GM19452 (cell line): Measurements from ENCODE around the gene L3MBTL4.

Source experiments
- ATAC-seq: cut with Tn5 transposase; IDR thresholded peaks from one replicate; pipeline ENCODE4 v1.9.1; 2021; ENCODE audit not compliant: unreplicated experiment

Gene L3MBTL4

GRCh38 chr18:6257950-6258349 lies 156.8 kb downstream of the L3MBTL4 start:
- no peak for ATAC-seq

GRCh38 chr18:6256521-6256920 lies 158.2 kb downstream of the L3MBTL4 start:
- ATAC-seq: no peak

- no peak for ATAC-seq
These were observed 158.8 kb downstream of the L3MBTL4 start for GRCh38 chr18:6255886-6256285.

GRCh38 chr18:6255116-6255705 lies 159.5 kb downstream of the L3MBTL4 start:
- ATAC-seq: no peak

- no peak for ATAC-seq
These were observed 160.3 kb downstream of the L3MBTL4 start for GRCh38 chr18:6254456-6254855.

GRCh38 chr18:6251084-6251483 lies 163.6 kb downstream of the L3MBTL4 start:
- ATAC-seq: no peak

GRCh38 chr18:6249788-6250187 lies 164.9 kb downstream of the L3MBTL4 start:
- ATAC-seq: no peak

- ATAC-seq: peak; percentile 83
These were observed 165.5 kb downstream of the L3MBTL4 start for GRCh38 chr18:6249170-6249569.

GRCh38 chr18:6248017-6248416 lies 166.7 kb downstream of the L3MBTL4 start:
- no peak for ATAC-seq

GRCh38 chr18:6242004-6242403 lies 172.7 kb downstream of the L3MBTL4 start:
- ATAC-seq: no peak

GRCh38 chr18:6239716-6240115 lies 175.0 kb downstream of the L3MBTL4 start:
- ATAC-seq: no peak

GRCh38 chr18:6236258-6236657 lies 178.5 kb downstream of the L3MBTL4 start:
- ATAC-seq: no peak

GRCh38 chr18:6222271-6222670 lies 192.4 kb downstream of the L3MBTL4 start:
- no peak for ATAC-seq

- no peak for ATAC-seq
These were observed 193.1 kb downstream of the L3MBTL4 start for GRCh38 chr18:6221602-6222014.

GRCh38 chr18:6220129-6220528 lies 194.6 kb downstream of the L3MBTL4 start:
- ATAC-seq: no peak

GRCh38 chr18:6219116-6219717 lies 195.5 kb downstream of the L3MBTL4 start:
- ATAC-seq: no peak

GRCh38 chr18:6215888-6216287 lies 198.8 kb downstream of the L3MBTL4 start:
- no peak for ATAC-seq

GRCh38 chr18:6211174-6211504 lies 203.6 kb downstream of the L3MBTL4 start:
- ATAC-seq: no peak

- ATAC-seq: no peak
These were observed 204.2 kb downstream of the L3MBTL4 start for GRCh38 chr18:6210349-6211173.

- ATAC-seq: no peak
These were observed 206.8 kb downstream of the L3MBTL4 start for GRCh38 chr18:6207941-6208340.

GRCh38 chr18:6207116-6207515 lies 207.6 kb downstream of the L3MBTL4 start:
- ATAC-seq: no peak

- no peak for ATAC-seq
These were observed 209.0 kb downstream of the L3MBTL4 start for GRCh38 chr18:6205706-6206105.
